Measurements from ENCODE around the gene MYO3A. TPM values are rescaled to one million over a fixed set of nuclear protein-coding genes. Genes with fewer than 3 reads are reported as not detected.
"Not testable (repeated sequence)": the region's sequence is repeated elsewhere in the genome, so short reads cannot be mapped to it uniquely, and the experiment has no call there.

The MYO3A gene
- polyA plus RNA-seq, 4 donors, result 0.09 to 2.3 TPM; not detected in 2

DNA sequence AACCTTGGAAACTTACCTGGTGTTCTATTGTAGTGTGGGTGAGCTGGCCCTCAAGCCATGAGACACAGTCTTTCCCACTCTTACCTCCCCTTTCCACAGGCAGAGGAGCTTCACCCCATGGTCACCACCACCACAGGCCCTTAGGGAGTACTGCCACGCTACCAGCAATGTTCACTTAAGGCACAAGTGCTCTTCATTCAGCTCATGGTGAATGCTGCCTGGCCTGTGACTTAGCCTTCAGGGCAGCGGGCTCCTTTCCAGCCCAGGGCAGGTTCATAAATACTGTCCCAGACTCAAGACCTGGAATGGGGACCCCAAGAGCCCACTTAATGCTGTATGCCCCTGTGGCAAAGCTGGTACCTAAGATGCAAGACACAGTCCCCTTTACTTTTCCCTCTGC, 109.4 kb downstream of the MYO3A start:
- H3K36me3 ChIP-seq (ENCODE audit: control insufficient read depth in 3 of 3, insufficient read depth in 2 of 3, low read depth in 1 of 3, low read length in 3 of 3), result no peaks in the 10 kb centered on the region
- H3K27me3 ChIP-seq (ENCODE audit: control insufficient read depth in 3 of 3, insufficient read depth in 3 of 3, low read length in 3 of 3), result no peaks in the 10 kb centered on the region
- H3K4me1 ChIP-seq (ENCODE audit: control insufficient read depth in 3 of 3, insufficient read depth in 2 of 3, low read depth in 1 of 3, low read length in 2 of 3), result no peaks in the 10 kb centered on the region
- no peak overlapping the region for H3K4me3 ChIP-seq (ENCODE audit: low read depth in 1 of 3, low read length in 3 of 3)
- no peaks in the 10 kb centered on the region for H3K9me3 ChIP-seq (ENCODE audit: control insufficient read depth in 2 of 2, insufficient read depth in 1 of 2, low read depth in 1 of 2, low read length in 1 of 2)
- 64 to 79% (median 68%) methylated on average over 2 of the region's 2 CpGs for WGBS, 3 donors
- no peak overlapping the region for H3K27ac ChIP-seq (ENCODE audit: low read depth in 1 of 3, low read length in 2 of 3)
- DNase-seq, result no peak
- no peak for FAIRE-seq

DNA sequence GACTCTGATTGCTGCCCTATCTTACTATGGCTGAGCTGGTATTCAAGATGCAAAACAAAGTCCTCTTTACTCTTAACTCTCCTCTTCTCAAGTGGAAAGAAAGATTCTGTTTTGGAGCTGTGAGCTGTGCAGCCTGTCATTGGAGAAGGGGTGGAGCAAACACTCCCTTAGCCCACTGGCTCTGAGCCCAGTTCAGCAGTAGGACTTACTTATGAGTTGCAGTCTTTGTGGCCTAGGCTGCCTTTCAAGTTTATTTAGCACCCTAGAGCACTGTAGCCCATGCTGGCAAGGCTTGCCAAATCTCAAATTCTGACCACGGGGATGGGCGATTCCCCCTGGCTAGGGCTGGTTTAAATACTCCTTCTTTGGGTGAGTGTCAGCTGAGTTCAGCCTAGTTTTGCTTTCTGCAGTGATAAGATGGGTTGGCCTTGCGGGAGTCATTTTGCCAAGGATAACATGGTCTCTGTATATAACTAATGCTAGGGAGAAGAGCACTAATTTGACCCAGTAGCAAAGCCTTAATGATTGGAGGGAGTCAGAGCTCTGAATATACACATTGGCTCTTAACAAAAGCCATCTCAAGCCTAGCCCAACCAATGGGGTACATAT, 110.2 kb downstream of the MYO3A start:
- WGBS, 3 donors, result 68 to 85% (median 81%) methylated on average over 3 of the region's 3 CpGs
- no peak overlapping the region for H3K27ac ChIP-seq (ENCODE audit: low read depth in 1 of 3, low read length in 2 of 3)
- H3K4me3 ChIP-seq (ENCODE audit: low read depth in 1 of 3, low read length in 3 of 3), result no peak overlapping the region
- no peaks in the 10 kb centered on the region for H3K9me3 ChIP-seq (ENCODE audit: control insufficient read depth in 2 of 2, insufficient read depth in 1 of 2, low read depth in 1 of 2, low read length in 1 of 2)
- H3K27me3 ChIP-seq (ENCODE audit: control insufficient read depth in 3 of 3, insufficient read depth in 3 of 3, low read length in 3 of 3), result no peaks in the 10 kb centered on the region
- peak in 1 of 2 donors; percentile 6 for DNase-seq
- FAIRE-seq, result no peak
- H3K4me1 ChIP-seq (ENCODE audit: control insufficient read depth in 3 of 3, insufficient read depth in 2 of 3, low read depth in 1 of 3, low read length in 2 of 3), result no peaks in the 10 kb centered on the region
- H3K36me3 ChIP-seq (ENCODE audit: control insufficient read depth in 3 of 3, insufficient read depth in 2 of 3, low read depth in 1 of 3, low read length in 3 of 3), result no peaks in the 10 kb centered on the region

DNA sequence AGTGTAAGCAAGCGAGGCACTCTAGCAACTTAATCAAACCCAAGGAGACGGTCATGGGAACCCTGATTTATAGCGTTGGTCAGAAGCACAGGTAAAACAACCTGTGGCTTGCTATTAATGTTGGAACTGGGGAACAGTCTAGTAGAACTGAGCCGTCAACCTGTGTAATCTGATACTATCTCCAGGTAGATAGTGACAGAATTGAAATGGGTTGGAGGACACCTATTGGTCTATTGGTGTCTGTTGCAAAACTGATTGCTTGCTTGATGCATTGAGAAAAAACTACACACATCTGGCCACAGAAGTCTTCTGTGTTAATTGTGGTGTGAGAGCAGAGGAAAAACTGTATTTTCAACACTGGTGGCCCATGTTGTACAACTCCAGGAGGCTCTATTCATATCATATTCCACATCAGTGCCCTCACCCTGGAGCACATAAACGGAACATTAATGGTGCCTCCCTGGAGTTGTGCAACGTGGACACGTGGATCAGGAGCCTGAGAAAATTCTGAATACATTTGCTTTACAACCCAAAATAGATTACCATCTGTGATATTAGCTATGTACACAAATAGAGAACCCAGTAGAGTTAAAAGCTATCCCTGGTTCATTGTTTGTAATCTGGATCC, 112.2 kb downstream of the MYO3A start:
- Histone ChIP-seq H3K36me3 (ENCODE audit: control insufficient read depth in 3 of 3, insufficient read depth in 2 of 3, low read depth in 1 of 3, low read length in 3 of 3) (no peaks in the 10 kb centered on the region), H3K27ac (ENCODE audit: low read depth in 1 of 3, low read length in 2 of 3) (no peak overlapping the region), H3K27me3 (ENCODE audit: control insufficient read depth in 3 of 3, insufficient read depth in 3 of 3, low read length in 3 of 3) (no peaks in the 10 kb centered on the region), H3K4me3 (ENCODE audit: low read depth in 1 of 3, low read length in 3 of 3) (no peak overlapping the region), H3K9me3 (ENCODE audit: control insufficient read depth in 2 of 2, insufficient read depth in 1 of 2, low read depth in 1 of 2, low read length in 1 of 2) (no peaks in the 10 kb centered on the region), H3K4me1 (ENCODE audit: control insufficient read depth in 3 of 3, insufficient read depth in 2 of 3, low read depth in 1 of 3, low read length in 2 of 3) (no peaks in the 10 kb centered on the region)
- FAIRE-seq, result no peak
- 51 to 67% (median 67%) methylated on average over 7 of the region's 7 CpGs for WGBS, 3 donors
- DNase-seq, result no peak

DNA sequence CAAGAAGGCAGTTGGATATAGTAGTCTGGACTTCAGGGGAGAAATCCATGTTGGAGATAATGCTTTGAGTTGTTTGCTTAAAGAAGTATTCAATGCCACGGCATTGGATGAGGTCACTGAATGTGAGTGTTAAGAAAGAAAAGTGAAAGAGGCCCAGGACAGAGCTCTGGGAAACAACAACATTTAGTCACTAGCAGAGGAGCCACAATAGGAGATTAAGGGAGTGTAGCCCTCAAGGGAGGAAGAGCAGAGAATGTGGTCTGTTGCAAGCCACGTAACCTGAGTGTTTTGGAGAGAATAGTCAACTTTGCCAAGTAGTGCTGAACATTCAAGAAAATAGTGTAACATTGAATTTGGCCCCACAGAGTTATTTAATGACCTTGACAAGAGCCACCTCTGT, 114.7 kb downstream of the MYO3A start:
- no peak overlapping the region for H3K4me3 ChIP-seq (ENCODE audit: low read depth in 1 of 3, low read length in 3 of 3)
- 37 to 60% (median 57%) methylated on average over 2 of the region's 2 CpGs for WGBS, 3 donors
- H3K27me3 ChIP-seq (ENCODE audit: control insufficient read depth in 3 of 3, insufficient read depth in 3 of 3, low read length in 3 of 3), result no peaks in the 10 kb centered on the region
- FAIRE-seq (no peak), DNase-seq (no peak)
- H3K4me1 ChIP-seq (ENCODE audit: control insufficient read depth in 3 of 3, insufficient read depth in 2 of 3, low read depth in 1 of 3, low read length in 2 of 3), result no peaks in the 10 kb centered on the region
- no peak overlapping the region for H3K27ac ChIP-seq (ENCODE audit: low read depth in 1 of 3, low read length in 2 of 3)
- H3K9me3 ChIP-seq (ENCODE audit: control insufficient read depth in 2 of 2, insufficient read depth in 1 of 2, low read depth in 1 of 2, low read length in 1 of 2), result no peaks in the 10 kb centered on the region
- H3K36me3 ChIP-seq (ENCODE audit: control insufficient read depth in 3 of 3, insufficient read depth in 2 of 3, low read depth in 1 of 3, low read length in 3 of 3), result no peaks in the 10 kb centered on the region

DNA sequence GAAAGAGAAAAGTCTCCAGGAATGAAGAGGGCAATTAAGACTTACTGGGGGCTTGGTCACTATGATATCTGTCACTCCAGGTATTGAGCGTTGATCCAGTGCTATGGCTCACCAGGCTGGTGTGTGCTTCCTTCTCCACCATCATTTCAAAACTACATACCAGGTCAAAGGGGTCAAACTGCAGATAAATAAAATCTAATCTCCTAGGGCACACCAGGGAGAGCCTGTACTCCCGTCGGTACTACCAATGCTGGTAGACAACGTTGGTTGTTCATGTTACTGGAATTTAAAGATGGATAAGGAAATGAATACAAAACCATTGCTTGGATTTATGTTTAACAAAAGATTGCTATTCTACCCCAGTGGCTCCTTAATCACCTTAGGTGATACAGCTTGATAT, 118.3 kb downstream of the MYO3A start:
- DNase-seq (no peak), FAIRE-seq (no peak)
- Histone ChIP-seq H3K9me3 (ENCODE audit: control insufficient read depth in 2 of 2, insufficient read depth in 1 of 2, low read depth in 1 of 2, low read length in 1 of 2) (peaks cover 0 to 3% of the 10 kb centered on the region in 2 donors), H3K36me3 (ENCODE audit: control insufficient read depth in 3 of 3, insufficient read depth in 2 of 3, low read depth in 1 of 3, low read length in 3 of 3) (no peaks in the 10 kb centered on the region), H3K27me3 (ENCODE audit: control insufficient read depth in 3 of 3, insufficient read depth in 3 of 3, low read length in 3 of 3) (no peaks in the 10 kb centered on the region), H3K4me1 (ENCODE audit: control insufficient read depth in 3 of 3, insufficient read depth in 2 of 3, low read depth in 1 of 3, low read length in 2 of 3) (no peaks in the 10 kb centered on the region), H3K4me3 (ENCODE audit: low read depth in 1 of 3, low read length in 3 of 3) (no peak overlapping the region), H3K27ac (ENCODE audit: low read depth in 1 of 3, low read length in 2 of 3) (no peak overlapping the region)
- 37 to 59% (median 45%) methylated on average over 4 of the region's 4 CpGs for WGBS, 3 donors

DNA sequence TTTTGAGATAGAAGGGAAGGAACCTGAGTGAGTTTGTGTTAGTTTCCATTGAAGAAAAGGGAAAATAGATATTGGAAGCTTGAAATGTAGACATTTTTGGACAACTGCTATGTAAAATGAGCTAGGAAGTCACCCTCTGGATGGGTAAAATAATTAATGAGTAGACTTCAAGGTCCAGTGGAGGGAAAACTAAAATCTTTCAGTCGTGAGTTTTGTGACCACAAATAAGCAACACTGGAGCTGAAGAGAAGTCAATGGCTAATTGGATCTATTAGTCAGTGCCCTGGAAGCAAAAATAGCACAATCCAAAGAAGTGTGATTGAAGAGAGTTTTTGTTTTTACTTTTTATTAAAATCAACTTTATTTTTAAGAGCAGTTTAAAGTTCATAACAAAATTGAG, 123.4 kb downstream of the MYO3A start:
- no peak for DNase-seq
- Histone ChIP-seq H3K27me3 (ENCODE audit: control insufficient read depth in 3 of 3, insufficient read depth in 3 of 3, low read length in 3 of 3) (no peaks in the 10 kb centered on the region), H3K36me3 (ENCODE audit: control insufficient read depth in 3 of 3, insufficient read depth in 2 of 3, low read depth in 1 of 3, low read length in 3 of 3) (no peaks in the 10 kb centered on the region), H3K4me1 (ENCODE audit: control insufficient read depth in 3 of 3, insufficient read depth in 2 of 3, low read depth in 1 of 3, low read length in 2 of 3) (no peaks in the 10 kb centered on the region), H3K27ac (ENCODE audit: low read depth in 1 of 3, low read length in 2 of 3) (no peak overlapping the region), H3K9me3 (ENCODE audit: control insufficient read depth in 2 of 2, insufficient read depth in 1 of 2, low read depth in 1 of 2, low read length in 1 of 2) (peaks cover 0 to 3% of the 10 kb centered on the region in 2 donors), H3K4me3 (ENCODE audit: low read depth in 1 of 3, low read length in 3 of 3) (no peak overlapping the region)
- 71 to 82% (median 76%) methylated on average over 1 of the region's 1 CpG for WGBS, 3 donors
- FAIRE-seq, result no peak

DNA sequence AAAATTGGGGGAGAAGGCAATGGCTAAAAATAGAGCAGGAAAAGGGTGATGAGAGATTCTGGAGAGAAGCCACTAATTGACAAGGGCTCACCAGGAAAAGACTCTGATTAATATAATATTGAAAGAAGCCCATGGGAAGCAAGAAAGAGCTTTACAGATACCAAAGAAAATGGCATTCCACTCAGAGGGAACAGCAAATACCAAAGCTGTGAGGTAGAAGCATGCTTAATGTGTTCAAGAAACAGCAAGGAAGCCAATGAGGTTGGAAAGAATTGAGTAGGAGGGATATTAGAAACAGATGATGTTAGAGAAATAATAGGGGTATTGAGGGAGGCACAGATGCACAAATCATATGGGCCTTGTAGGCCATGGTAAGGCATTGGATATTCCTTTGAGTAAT, 130.1 kb downstream of the MYO3A start:
- DNase-seq (no peak), FAIRE-seq (no peak)
- H3K4me1 ChIP-seq (ENCODE audit: control insufficient read depth in 3 of 3, insufficient read depth in 2 of 3, low read depth in 1 of 3, low read length in 2 of 3), result no peaks in the 10 kb centered on the region
- H3K27me3 ChIP-seq (ENCODE audit: control insufficient read depth in 3 of 3, insufficient read depth in 3 of 3, low read length in 3 of 3), result no peaks in the 10 kb centered on the region
- no peak overlapping the region for H3K4me3 ChIP-seq (ENCODE audit: low read depth in 1 of 3, low read length in 3 of 3)
- H3K9me3 ChIP-seq (ENCODE audit: control insufficient read depth in 2 of 2, insufficient read depth in 1 of 2, low read depth in 1 of 2, low read length in 1 of 2), result no peaks in the 10 kb centered on the region
- no peak overlapping the region for H3K27ac ChIP-seq (ENCODE audit: low read depth in 1 of 3, low read length in 2 of 3)
- no peaks in the 10 kb centered on the region for H3K36me3 ChIP-seq (ENCODE audit: control insufficient read depth in 3 of 3, insufficient read depth in 2 of 3, low read depth in 1 of 3, low read length in 3 of 3)

DNA sequence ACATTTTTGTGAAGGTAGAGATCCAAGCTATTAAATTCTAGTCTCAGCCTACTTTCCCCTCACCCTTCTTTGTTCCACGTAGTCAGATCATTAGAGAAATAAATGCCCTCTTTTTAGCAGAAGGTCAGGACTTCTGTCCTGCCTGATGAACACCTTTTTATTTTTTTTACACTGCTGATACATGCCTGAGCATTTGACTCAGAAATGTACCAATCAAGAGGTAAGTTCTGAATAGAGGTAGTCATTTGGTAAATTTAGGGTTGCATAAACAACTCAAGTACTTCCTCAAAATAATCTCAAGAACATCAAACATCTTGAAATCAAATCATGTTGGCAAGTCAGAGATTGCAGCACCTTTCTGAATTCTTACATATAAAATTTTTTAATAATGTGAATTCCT, 133.7 kb downstream of the MYO3A start:
- 36 to 56% (median 48%) methylated on average over 1 of the region's 1 CpG for WGBS, 3 donors
- H3K27ac ChIP-seq (ENCODE audit: low read depth in 1 of 3, low read length in 2 of 3), result no peak overlapping the region

DNA sequence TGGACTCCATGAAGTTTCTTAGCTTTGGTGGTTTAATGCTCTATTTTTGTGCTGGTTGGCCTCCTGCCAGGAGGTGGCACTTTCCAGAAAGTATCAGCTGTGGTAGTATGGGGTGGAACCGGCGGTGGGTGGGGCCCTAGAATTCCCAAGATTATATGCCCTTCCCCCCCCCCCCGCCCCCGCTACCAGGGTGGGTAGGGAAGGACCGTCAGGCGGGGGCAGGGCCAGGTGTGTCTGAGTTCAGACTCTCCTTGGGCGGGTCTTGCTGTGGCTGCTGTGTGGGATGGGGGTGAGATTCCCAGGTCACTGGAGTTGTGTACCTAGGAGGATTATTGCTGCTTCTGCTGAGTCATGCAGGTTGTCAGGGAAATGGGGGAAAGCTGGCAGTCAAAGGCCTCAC, 146.9 kb downstream of the MYO3A start:
- not testable (repeated sequence) for FAIRE-seq; H3K4me3 ChIP-seq (ENCODE audit: low read depth in 1 of 3, low read length in 3 of 3)

More for the DNA sequence above, 133.7 kb downstream of the MYO3A start:
- no peak overlapping the region for H3K4me3 ChIP-seq (ENCODE audit: low read depth in 1 of 3, low read length in 3 of 3)
- H3K4me1 ChIP-seq (ENCODE audit: control insufficient read depth in 3 of 3, insufficient read depth in 2 of 3, low read depth in 1 of 3, low read length in 2 of 3), result no peaks in the 10 kb centered on the region
- H3K27me3 ChIP-seq (ENCODE audit: control insufficient read depth in 3 of 3, insufficient read depth in 3 of 3, low read length in 3 of 3), result no peaks in the 10 kb centered on the region
- H3K9me3 ChIP-seq (ENCODE audit: control insufficient read depth in 2 of 2, insufficient read depth in 1 of 2, low read depth in 1 of 2, low read length in 1 of 2), result no peaks in the 10 kb centered on the region
- no peak for DNase-seq
- no peaks in the 10 kb centered on the region for H3K36me3 ChIP-seq (ENCODE audit: control insufficient read depth in 3 of 3, insufficient read depth in 2 of 3, low read depth in 1 of 3, low read length in 3 of 3)
- FAIRE-seq, result no peak

More for the DNA sequence above, 146.9 kb downstream of the MYO3A start:
- not testable (repeated sequence) for H3K27me3 ChIP-seq (ENCODE audit: control insufficient read depth in 3 of 3, insufficient read depth in 3 of 3, low read length in 3 of 3); H3K27ac ChIP-seq (ENCODE audit: low read depth in 1 of 3, low read length in 2 of 3); H3K9me3 ChIP-seq (ENCODE audit: control insufficient read depth in 2 of 2, insufficient read depth in 1 of 2, low read depth in 1 of 2, low read length in 1 of 2); H3K4me1 ChIP-seq (ENCODE audit: control insufficient read depth in 3 of 3, insufficient read depth in 2 of 3, low read depth in 1 of 3, low read length in 2 of 3); H3K36me3 ChIP-seq (ENCODE audit: control insufficient read depth in 3 of 3, insufficient read depth in 2 of 3, low read depth in 1 of 3, low read length in 3 of 3)
- WGBS, 3 donors, result 7 to 77% (median 71%) methylated on average over 6 to 7 of the region's 7 CpGs
- peak in 1 of 2 donors; percentile 34 for DNase-seq
